H9 (cell line): Measurements from ENCODE around the gene NCMAP. TPM values are rescaled to one million over a fixed set of nuclear protein-coding genes. Genes with fewer than 3 reads are reported as not detected.

ENCODE experiments used
- DNase-seq: peaks from one replicate; pipeline ENCODE4 v3.0.0-alpha.2; 2017
- H2AFZ ChIP-seq: one replicate; pipeline ENCODE4 v1.6.1; 2013; ENCODE audit warnings: mild to moderate bottlenecking, low read length, control low read depth, moderate library complexity
- H2AK5ac ChIP-seq: 2 replicates; pipeline ENCODE4 v1.6.1; 2013; ENCODE audit warnings: low read length, control low read depth, mixed read lengths; ENCODE audit not compliant: insufficient read length
- H2BK120ac ChIP-seq: one replicate; pipeline ENCODE4 v1.6.1; 2013; ENCODE audit warnings: low read depth, mild to moderate bottlenecking, low read length, control low read depth, inconsistent platforms; ENCODE audit not compliant: poor library complexity, severe bottlenecking
- H2BK12ac ChIP-seq: 2 replicates; pipeline ENCODE4 v1.6.1; 2013; ENCODE audit warnings: low read length, control low read depth, mixed read lengths, low read depth; ENCODE audit not compliant: insufficient read length
- H2BK15ac ChIP-seq: 2 replicates; pipeline ENCODE4 v1.6.1; 2013; ENCODE audit warnings: low read depth, low read length, control low read depth
- H2BK20ac ChIP-seq: one replicate; pipeline ENCODE4 v1.6.1; 2013; ENCODE audit warnings: low read depth, mild to moderate bottlenecking, low read length, control low read depth, inconsistent platforms; ENCODE audit not compliant: poor library complexity, severe bottlenecking
- H2BK5ac ChIP-seq: 2 replicates; pipeline ENCODE4 v1.6.1; 2013; ENCODE audit warnings: low read length, control low read depth, mixed read lengths; ENCODE audit not compliant: insufficient read length
- H3K14ac ChIP-seq: 2 replicates; pipeline ENCODE4 v1.6.1; 2013; ENCODE audit warnings: low read length, control low read depth; ENCODE audit not compliant: insufficient read depth
- H3K18ac ChIP-seq: 2 replicates; pipeline ENCODE4 v1.6.1; 2013; ENCODE audit warnings: low read depth, mild to moderate bottlenecking, mixed read lengths, low read length, control low read depth; ENCODE audit not compliant: insufficient read length
- H3K23ac ChIP-seq: 2 replicates; pipeline ENCODE4 v1.6.1; 2013; ENCODE audit warnings: low read length, control low read depth, mixed read lengths, low read depth; ENCODE audit not compliant: insufficient read length
- H3K23me2 ChIP-seq: 2 replicates; pipeline ENCODE4 v1.6.1; 2013; ENCODE audit warnings: low read depth, mild to moderate bottlenecking, mixed read lengths, low read length, control low read depth; ENCODE audit not compliant: insufficient read length, poor library complexity, severe bottlenecking
- H3K27ac ChIP-seq: 2 replicates; pipeline ENCODE4 v1.5.1; 2013; ENCODE audit warnings: low read length, control low read depth, mixed read lengths, low read depth; ENCODE audit not compliant: insufficient read length
- H3K27me3 ChIP-seq: 2 replicates; pipeline ENCODE4 v1.6.1; 2013; ENCODE audit warnings: low read length, control low read depth, inconsistent platforms; ENCODE audit not compliant: insufficient read depth
- H3K4ac ChIP-seq: 2 replicates; pipeline ENCODE4 v1.6.1; 2013; ENCODE audit warnings: low read depth, mild to moderate bottlenecking, control low read depth, inconsistent platforms, low read length, moderate library complexity
- H3K4me1 ChIP-seq: 2 replicates; pipeline ENCODE4 v1.6.1; 2013; ENCODE audit warnings: low read length, control low read depth, inconsistent platforms; ENCODE audit not compliant: insufficient read depth
- H3K4me2 ChIP-seq: 2 replicates; pipeline ENCODE4 v1.6.1; 2013; ENCODE audit warnings: low read length, control low read depth, mixed read lengths; ENCODE audit not compliant: insufficient read length, insufficient read depth
- H3K56ac ChIP-seq: 2 replicates; pipeline ENCODE4 v1.6.1; 2013; ENCODE audit warnings: low read depth, mild to moderate bottlenecking, mixed read lengths, low read length, control low read depth; ENCODE audit not compliant: insufficient read length
- H3K79me1 ChIP-seq: 2 replicates; pipeline ENCODE4 v1.6.1; 2013; ENCODE audit warnings: low read depth, mild to moderate bottlenecking, moderate library complexity, low read length, control low read depth, inconsistent platforms; ENCODE audit not compliant: insufficient read depth, poor library complexity, severe bottlenecking
- H3K79me2 ChIP-seq: 2 replicates; pipeline ENCODE4 v1.6.1; 2013; ENCODE audit warnings: low read length, control low read depth, inconsistent platforms; ENCODE audit not compliant: insufficient read depth
- H3K9ac ChIP-seq: 2 replicates; pipeline ENCODE4 v1.6.1; 2013; ENCODE audit warnings: low read length, control low read depth, mixed read lengths; ENCODE audit not compliant: insufficient read length; ENCODE audit errors: extremely low read depth
- H3K9me3 ChIP-seq: one replicate; pipeline ENCODE4 v1.6.1; 2013; ENCODE audit warnings: low read depth, low read length, inconsistent platforms; ENCODE audit not compliant: control insufficient read depth
- H3T11ph ChIP-seq: one replicate; pipeline ENCODE4 v1.6.1; 2013; ENCODE audit warnings: mild to moderate bottlenecking, low read length, control low read depth, inconsistent platforms
- H4K20me1 ChIP-seq: one replicate; pipeline ENCODE4 v1.6.1; 2013; ENCODE audit not compliant: control insufficient read depth, insufficient read length, insufficient read depth
- H4K5ac ChIP-seq: 2 replicates; pipeline ENCODE4 v1.6.1; 2013; ENCODE audit warnings: low read depth, mild to moderate bottlenecking, mixed read lengths, low read length, control low read depth; ENCODE audit not compliant: insufficient read length
- H4K8ac ChIP-seq: replicated peaks from 2 replicates; pipeline ENCODE4 v1.6.1; 2013; ENCODE audit warnings: low read length, control low read depth, mixed read lengths, low read depth; ENCODE audit not compliant: insufficient read length
- H4K91ac ChIP-seq: 2 replicates; pipeline ENCODE4 v1.6.1; 2013; ENCODE audit warnings: low read depth, mild to moderate bottlenecking, moderate library complexity, mixed read lengths, low read length, control low read depth; ENCODE audit not compliant: insufficient read length
- H3K27ac Mint-ChIP-seq, 3 experiments: 2 replicates in 2 of 3; 3 replicates in 1 of 3; pipeline ENCODE4 v1.8.0; 2020 to 2021; ENCODE audit warnings: mixed read lengths in 3 of 3, mild to moderate bottlenecking in 1 of 3, moderate library complexity in 1 of 3
- H3K27me3 Mint-ChIP-seq: 2 replicates; pipeline ENCODE4 v1.8.0; 2021; ENCODE audit warnings: low read depth, mild to moderate bottlenecking, moderate library complexity, mixed read lengths
- H3K36me3 Mint-ChIP-seq, 3 experiments: 2 replicates in 2 of 3; 3 replicates in 1 of 3; pipeline ENCODE4 v1.8.0; 2020 to 2021; ENCODE audit warnings: low read depth in 3 of 3, mixed read lengths in 3 of 3; ENCODE audit not compliant: insufficient read depth in 1 of 3
- H3K4me1 Mint-ChIP-seq, 2 experiments: 2 replicates each; pipeline ENCODE4 v1.8.0; 2020; ENCODE audit warnings: mixed read lengths in 2 of 2
- H3K4me3 Mint-ChIP-seq, 2 experiments: 2 replicates in 1 of 2; 3 replicates in 1 of 2; pipeline ENCODE4 v1.8.0; 2020 to 2021; ENCODE audit warnings: mild to moderate bottlenecking in 2 of 2, mixed read lengths in 2 of 2, moderate library complexity in 1 of 2
- H3K9me3 Mint-ChIP-seq, 2 experiments: 2 replicates in 1 of 2; 3 replicates in 1 of 2; pipeline ENCODE4 v1.8.0; 2020; ENCODE audit warnings: mild to moderate bottlenecking in 2 of 2, mixed read lengths in 2 of 2, moderate library complexity in 1 of 2
- CTCF ChIP-seq: fragments of 200-600 bp; sonication (generic); conservative IDR thresholded peaks from 3 replicates; pipeline ENCODE4 v1.8.0; 2021; ENCODE audit warnings: antibody characterized with exemption, mild to moderate bottlenecking
- WGBS: extraction: QIAGEN DNeasy Blood & Tissue Kit; methylation state at CpG from one replicate; pipeline ENCODE4 v1.1.7; 2013; ENCODE audit warnings: missing lambda C conversion rate, low lambda C conversion rate, mixed read lengths; ENCODE audit not compliant: insufficient read length; ENCODE audit errors: extremely low coverage; 5-methylcytosine and 5-hydroxymethylcytosine counted together
- total RNA-seq: library from RNA; stranded (reverse); gene quantifications from 2 replicates; pipeline ENCODE4 v1.2.1, GENCODE V29; 2021

Gene NCMAP
- total RNA-seq, 1 experiment from 2014 or later: 0.35 TPM

GRCh38 chr1:24551290-24551959 is 4.5 kb upstream of the NCMAP start:
- Histone ChIP-seq H4K8ac (no peak overlapping the region), H4K91ac (no peak overlapping the region), H3K27ac (no peak overlapping the region), H2AFZ (no peak overlapping the region), H3K4me2 (no peak overlapping the region), H2BK12ac (no peak overlapping the region), H3K18ac (no peak overlapping the region), H3K14ac (no peak overlapping the region), H3K27me3 (no peaks in the 10 kb centered on the region; the same call in 1 of the 2 replicates), H4K20me1 (no peaks in the 10 kb centered on the region), H3K23me2 (peaks cover 7% of the 10 kb centered on the region), H3K23ac (no peak overlapping the region), H3K9me3 (no peaks in the 10 kb centered on the region), H3K79me2 (no peaks in the 10 kb centered on the region), H2BK15ac (no peak overlapping the region), H3K79me1 (no peaks in the 10 kb centered on the region), H3K56ac (no peak overlapping the region), H2BK120ac (no peak overlapping the region), H2AK5ac (no peak overlapping the region), H2BK20ac (no peak overlapping the region), H2BK5ac (no peak overlapping the region), H3K4me1 (0 out of 2 replicates have a peak, but pooled peaks cover 2% of the 10 kb centered on the region), H3K9ac (no peak overlapping the region), H3K4ac (no peak overlapping the region), H4K5ac (no peak overlapping the region), H3T11ph (no peak overlapping the region)
- H3K9me3 Mint-ChIP-seq: no peaks in the 10 kb centered on the region
- no peaks in the 10 kb centered on the region for H3K36me3 Mint-ChIP-seq
- no CpG with 5 or more reads among the region's 13 CpGs for WGBS
- H3K4me1 Mint-ChIP-seq: peaks cover 15 to 21% of the 10 kb centered on the region in 2 experiments
- DNase-seq: no peak
- H3K4me3 Mint-ChIP-seq: no peak overlapping the region
- H3K27ac Mint-ChIP-seq: no peak overlapping the region
- TF ChIP-seq CTCF: no peak
- peaks cover 30% of the 10 kb centered on the region for H3K27me3 Mint-ChIP-seq
